ENCODE results near the gene SLC9A9.
"Not testable (repeated sequence)": the region's sequence is repeated elsewhere in the genome, so short reads cannot be mapped to it uniquely, and the experiment has no call there.

Gene SLC9A9

DNA sequence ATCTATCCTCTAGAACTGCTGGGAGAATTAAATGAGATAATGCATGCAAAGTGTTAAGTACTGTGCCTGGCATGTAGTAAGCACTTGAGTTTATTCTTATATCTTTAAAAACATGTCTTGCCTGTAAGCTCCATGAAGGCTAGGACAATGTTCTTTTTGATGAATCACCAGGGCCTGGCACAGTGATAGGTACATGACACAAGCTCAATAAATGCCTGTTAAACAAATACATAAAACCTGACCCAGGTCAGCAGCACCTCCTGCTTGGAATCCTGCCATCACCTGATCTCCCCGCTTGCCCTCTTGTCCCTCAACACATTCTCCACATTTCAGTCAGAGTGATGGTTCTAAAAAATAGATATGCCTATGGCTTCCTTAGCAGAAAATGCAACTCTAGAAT is 541.9 kb downstream of the SLC9A9 start:
- no peak for DNase-seq

DNA sequence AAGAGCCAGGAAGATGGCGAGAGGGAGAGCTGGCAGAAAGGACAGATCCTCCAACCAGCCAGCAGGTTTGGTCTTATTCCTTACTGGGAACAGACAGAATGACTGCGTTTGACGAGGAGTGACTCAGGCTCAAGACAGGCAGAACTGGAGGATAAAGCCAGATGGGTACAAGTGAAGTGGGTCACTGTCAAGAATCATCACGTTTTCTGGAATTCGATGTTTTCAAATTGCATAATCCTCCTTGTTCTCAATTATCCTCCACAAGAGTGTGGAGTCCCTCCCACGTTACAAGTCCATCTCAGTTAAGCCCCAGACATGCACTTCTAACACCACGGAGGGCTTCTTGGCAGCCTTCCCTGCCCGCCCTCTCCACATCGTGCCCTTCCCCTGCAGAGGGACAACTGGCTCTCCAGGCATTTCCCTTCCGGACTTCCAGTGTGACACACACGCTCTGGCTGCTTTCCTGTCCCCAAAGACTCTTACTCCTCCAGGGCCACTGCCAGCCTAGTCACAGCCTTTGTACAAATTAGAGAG is 545.6 kb downstream of the SLC9A9 start:
- DNase-seq, result no peak

DNA sequence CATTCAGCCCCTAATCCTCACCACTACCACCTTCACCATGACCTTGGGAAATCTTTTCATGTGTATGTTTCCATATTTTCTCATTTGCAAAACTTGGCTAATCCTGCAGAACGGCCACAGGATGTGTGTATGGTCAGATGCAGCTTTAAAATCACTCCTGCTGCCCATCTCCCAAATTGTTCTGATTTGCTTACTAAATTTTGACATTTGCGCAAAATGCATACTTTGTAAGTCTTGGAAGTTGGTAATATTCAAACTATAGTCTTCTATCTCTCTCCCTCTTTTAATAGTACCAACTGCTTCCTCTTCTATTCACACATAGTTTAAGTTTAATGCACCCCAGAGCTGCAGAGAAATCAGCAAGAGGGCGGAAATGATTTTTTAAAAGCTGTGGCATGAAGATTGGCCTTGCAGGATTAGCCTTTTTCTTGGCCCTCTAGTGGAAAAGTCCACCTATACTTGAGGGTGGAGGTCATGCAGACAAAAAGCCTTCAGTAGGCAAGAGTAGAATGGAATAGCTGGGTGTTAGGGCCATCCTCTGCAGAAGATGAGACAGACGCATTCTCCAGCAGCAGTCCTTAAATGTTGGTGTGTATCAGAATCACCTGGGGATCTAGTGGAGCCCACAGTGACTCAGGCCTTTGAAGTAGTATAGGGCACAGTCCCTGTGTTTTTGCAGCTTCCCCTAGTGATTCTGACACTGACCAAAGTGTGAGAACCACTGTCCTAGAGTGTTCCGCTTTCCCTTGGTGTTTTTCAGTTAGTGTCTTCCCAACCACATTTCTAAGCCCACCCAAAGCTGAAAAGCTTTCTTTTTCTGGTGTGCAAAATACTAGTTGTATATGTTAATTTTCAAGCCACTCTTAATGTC is 547.0 kb downstream of the SLC9A9 start:
- no peak for DNase-seq

DNA sequence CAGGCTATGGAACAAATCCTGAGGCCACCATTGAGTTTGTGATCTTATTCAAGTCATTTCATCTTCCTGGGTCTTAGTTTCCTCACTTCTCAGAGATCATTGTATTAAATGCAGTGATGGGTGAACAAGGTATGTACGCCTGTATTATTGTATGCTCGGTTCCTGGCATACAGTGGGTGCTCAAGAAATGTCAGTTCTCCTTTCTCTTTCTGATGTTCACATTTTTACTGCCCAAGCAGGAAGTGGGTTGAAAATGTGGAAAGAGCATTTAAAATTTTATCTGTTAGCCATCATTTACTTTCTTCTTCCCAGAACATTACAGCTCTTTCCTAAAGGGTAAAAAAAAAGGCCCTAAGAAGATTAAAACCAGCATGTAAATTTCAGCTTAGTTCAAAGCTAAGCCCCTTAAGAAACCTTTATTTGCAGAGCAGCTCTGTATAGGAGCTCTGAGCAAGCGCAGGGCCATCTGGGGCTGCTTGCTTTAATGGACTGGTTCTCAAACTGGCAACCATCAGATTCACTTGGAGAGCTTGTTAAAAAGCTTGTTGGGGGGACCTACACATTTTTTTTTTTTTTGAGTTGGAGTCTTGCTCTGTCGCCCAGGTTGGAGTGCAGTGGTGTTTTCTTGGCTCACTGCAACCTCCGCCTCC is 549.3 kb downstream of the SLC9A9 start:
- no peak for DNase-seq

DNA sequence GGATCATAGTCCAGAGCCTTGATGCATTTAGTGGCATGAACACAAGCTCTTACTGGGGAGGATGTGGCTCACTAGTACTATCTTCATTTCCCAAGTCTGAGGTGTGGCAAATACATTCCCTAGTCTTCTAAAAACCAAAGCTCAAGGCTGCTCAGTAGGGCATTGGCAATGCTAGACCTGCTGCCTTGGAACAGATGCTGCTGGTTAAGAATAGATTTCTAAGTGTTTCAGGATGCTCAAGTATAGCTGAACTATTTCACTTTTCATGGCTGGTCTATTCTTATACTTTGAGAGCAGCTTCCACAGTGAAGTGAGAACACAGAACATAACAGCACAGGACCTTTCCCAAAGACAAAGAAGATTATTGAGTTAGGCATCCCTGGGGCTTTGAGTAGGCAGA is 549.9 kb downstream of the SLC9A9 start:
- DNase-seq, result no peak

DNA sequence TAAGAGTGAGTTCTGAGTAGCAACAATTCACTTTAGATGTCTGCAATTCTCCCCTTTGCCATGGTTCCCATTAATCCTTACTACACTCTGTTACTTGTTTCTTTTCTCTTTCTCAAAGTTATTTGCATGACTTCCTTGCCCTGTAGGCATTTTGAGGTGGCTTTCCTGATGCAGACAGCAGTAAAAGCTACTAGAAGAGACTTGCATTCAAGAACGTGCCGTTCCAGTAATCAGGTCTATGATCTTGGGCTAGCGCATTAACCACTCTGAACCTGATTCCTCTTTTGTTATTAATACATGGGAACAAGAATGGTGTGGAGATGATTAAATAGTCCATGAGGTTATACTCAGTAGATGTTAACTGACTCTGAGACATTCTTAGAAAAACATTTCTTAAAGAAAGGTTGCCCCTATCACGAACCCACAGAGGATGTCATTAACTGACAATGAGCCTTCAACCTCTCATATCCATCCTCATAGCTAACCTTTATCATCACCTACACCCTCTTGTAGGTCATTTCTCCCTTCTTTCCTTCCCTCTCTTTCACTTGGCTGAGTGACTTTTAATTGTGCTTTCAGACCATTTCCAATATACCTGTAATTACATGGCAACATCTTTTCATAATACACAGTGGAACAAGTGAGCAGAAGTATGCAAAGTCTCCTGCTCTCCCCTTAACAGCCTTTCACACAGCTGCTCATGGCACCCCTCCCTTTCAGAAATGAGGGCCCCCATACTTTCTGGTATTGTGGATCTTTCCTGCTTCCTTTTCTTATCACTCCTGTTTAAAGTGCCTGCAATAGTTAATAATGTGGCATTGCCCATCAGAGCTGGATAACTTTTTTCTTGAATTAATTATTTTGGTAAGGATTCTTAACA is 552.8 kb downstream of the SLC9A9 start:
- no peak for DNase-seq

DNA sequence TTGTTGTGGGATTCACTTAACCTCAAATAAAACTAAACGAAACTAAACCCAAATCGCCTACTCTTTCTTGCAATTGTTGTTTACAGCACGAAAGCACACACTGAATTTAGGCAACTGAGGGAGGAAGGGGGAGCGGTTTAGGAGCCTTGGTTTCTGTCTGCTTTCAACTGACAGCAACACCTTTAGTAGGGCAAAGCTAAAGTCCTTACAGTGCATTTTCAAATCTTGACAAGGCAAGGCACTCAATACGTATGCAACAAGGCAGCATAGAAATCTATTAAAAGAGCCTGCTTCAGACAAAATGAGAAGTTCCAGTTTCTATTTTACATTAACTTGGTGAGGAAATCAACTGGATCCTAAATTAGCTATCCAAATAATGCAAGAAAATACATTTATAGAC is 554.1 kb downstream of the SLC9A9 start:
- no peak for DNase-seq

DNA sequence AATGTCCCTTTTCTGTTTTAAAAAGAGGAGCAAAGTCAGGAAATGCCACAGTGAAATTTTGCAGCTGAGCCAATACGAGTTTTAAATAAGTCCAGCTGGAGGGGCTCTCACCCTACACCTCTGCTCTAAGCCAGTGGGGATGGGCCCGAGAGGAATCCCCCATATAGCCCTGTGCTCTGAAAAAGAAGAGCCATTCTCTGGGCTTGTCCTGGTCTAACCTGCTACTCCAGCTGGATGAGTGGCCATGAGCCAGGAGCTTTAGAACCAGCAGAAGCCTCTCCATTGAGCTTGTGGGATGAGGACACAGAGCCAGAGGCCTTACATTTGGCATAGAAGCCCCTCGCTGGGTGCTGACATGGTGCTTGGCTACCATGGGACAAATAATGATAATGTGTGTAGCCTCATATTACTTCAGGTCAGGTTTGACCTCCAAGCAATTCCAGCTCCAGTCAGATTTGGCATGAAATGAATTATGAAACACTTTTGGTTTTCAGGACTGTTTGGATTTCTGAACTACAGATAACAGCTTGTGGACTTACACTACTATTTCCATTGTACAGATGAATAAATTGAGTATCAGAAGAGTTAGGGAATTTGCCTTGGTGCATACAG is 556.3 kb downstream of the SLC9A9 start:
- DNase-seq, result no peak

DNA sequence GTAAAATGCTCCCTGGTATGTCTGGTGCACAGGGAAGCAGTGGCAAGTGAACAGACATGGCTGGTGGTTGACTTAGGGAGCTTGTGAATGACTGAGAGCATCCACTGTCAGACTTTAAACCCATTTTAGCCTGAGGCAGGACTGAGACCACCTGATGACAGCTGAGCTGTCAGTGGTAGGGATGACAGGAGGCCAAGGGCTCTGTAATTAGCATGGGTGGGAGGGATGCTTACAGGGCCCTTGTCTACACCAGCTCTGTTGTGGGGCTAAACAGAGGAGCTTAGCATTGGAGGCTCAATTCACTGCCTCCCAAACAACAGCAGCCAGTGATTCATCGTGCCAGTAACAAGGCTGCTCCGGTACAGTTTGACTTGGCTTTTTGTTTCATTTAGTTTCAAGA is 559.3 kb downstream of the SLC9A9 start:
- no peak for DNase-seq

DNA sequence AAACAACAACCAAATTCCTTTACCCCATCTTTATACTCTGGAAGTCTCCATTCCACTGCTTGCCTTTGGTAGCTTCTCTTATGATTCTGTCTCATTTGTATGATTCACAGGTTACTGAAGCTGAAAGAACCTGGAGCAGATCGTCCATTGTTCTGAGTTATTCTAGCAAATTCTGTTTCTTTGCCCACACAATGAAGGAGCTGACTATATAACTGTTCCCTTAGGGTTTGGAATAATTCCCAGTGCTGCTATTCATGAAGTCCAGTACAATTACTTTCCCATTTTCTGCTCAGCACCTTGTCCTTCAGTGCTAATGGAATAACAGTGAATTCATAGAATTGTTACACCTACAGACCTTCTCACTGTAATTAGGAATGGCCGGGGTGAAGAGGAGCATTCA is 560.9 kb downstream of the SLC9A9 start:
- DNase-seq, result no peak

DNA sequence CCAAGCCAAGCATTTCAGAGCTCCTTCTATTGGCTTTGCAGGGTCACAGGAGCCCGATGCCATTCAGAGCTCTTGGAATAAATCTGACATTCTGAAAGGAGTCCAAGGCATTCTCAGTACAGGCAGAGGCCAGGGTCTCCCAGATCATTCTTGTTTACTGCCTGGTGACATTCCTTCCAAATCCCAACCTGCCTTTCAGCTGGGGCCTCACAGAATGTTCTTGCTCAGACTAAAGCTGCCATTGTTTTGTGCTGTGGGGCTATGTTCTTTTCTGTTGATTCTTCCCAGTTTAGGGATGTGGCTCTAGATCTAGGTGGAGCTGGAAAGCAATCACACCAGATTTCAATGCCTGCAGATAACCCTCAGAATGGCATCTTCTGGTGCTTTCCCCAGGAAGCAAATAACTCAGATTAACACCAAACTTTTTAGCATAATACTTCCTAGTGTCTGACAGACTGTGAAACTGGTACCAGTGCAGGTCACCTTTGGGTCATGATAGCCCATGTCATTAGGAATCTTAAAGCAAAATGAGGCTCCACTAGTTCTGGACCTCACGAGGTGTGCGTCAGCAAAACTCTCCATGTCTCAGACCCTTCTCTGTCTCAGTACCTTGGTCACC is 561.8 kb downstream of the SLC9A9 start:
- DNase-seq, result no peak

DNA sequence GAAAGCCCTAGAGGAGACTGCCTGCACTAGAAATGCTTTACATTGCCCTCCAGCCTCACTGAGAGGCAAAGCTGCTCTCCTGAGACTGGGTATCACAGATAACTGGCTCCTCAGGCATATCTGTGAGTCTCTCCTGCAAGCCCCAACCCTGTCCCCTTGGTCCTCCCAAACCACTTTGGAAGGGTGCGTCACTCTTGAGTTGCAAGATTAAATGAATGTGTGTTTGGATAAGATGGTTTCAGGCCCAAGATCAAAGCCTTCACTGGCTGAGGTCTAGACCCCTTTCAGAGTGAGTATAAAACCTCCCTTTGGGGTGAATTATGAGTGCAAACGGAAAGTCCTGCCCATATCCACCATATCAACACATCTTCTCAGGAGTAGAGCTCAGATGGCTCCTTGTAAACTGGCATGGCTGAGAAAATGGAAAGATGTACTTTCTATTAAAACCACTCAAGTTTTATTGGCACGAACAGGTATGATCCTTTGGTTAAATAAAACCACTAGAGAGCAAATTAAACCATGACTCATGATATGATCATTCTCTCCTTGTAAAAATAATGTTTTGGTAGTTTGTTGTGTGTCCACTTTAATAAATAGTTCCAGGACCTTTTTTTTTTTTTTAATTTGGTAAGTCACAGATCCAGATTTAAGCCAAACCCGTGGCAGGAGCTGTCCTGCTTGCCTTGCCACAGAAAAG is 564.7 kb downstream of the SLC9A9 start:
- DNase-seq, result no peak

DNA sequence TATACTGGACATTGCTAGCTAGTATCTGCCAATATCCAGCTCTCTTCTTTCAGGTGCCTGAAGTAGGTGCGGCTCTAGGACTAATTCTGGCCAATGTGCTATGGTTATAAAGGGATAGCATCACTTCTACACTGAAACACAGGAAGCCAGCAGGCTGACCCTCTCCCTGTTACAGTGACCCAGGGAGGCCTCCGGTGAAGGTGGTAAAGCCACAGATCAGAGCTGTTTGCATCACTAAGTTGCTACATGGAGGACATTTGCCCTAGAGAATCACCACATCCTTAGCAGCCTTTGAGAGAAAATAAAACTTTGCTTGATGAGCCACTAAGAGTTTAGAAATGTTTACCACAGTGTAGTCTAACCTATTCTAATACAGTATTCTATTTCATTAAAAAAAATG is 567.3 kb downstream of the SLC9A9 start:
- DNase-seq, result no peak

DNA sequence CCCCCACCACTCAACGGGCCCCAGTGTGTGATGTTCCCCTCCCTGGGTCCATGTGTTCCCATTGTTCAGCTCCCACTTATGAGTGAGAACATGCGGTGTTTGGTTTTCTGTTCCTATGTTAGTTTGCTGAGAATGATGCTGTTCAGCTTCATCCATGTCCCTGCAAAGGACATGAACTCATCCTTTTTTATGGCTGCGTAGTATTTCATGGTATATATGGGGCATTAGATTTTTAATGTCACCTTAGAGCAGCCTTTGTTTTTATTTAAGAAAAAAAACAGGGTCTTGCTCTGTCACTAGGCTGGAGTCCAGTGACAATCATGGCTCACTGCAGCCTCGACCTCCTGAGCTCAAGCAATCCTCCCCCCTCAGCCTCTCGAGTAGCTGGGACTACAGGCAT is 568.7 kb downstream of the SLC9A9 start:
- not testable (repeated sequence) for DNase-seq

DNA sequence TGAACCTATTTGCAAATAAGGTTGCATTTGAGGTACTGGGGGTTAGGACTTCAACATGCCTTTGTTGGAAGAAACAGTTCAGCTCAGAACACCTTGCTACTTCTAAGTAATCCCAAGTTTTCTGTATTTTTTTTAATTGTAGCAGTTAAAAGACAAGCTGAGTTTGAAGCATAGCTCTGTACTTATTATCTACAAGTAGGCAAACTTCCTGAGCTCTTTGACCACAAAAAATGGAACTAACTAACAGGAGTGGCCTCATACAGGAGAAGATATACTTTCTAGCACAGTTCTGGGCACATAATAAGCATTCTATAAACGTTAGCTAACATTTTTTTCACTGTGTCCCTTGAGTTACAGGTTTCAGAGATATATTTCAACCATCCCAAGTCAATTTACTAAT is 569.5 kb downstream of the SLC9A9 start:
- no peak for DNase-seq

DNA sequence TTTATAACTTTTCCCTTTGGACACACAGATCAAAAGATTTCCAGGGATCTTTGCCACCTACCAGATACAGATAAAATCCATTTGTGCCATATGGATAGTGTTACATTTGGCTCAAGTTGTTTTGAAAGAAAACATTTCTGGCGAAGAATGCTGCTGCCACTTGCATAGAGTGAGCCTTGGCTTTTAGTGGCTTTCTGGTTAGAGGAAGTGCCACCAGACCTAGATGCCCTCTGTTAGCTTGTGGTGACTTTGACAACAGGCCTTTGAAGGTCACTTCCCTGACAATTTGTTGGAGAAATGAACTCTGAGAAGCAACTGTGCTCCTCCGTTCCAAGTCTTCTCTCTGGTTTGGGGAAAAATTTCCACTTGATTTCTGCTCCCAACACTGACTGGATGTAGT is 570.7 kb downstream of the SLC9A9 start:
- no peak for DNase-seq

DNA sequence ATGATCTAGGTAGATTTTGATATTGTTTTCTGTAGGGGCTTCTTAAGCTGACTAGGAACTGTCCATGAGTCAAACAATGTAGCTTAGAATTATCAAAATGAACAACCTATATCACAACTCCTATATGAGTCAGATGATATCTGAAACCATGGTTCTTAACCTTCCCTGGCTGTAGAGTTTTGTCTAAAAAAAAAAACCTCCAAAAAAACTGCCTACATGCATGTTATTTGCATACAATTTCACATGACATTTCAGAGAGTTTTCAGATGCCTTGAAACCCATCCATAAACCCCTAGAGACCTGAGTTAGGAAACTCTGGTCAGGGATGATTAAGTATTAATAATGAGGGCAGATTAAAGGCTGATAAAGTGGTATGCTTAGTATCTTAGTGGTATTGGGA is 571.7 kb downstream of the SLC9A9 start:
- no peak for DNase-seq

DNA sequence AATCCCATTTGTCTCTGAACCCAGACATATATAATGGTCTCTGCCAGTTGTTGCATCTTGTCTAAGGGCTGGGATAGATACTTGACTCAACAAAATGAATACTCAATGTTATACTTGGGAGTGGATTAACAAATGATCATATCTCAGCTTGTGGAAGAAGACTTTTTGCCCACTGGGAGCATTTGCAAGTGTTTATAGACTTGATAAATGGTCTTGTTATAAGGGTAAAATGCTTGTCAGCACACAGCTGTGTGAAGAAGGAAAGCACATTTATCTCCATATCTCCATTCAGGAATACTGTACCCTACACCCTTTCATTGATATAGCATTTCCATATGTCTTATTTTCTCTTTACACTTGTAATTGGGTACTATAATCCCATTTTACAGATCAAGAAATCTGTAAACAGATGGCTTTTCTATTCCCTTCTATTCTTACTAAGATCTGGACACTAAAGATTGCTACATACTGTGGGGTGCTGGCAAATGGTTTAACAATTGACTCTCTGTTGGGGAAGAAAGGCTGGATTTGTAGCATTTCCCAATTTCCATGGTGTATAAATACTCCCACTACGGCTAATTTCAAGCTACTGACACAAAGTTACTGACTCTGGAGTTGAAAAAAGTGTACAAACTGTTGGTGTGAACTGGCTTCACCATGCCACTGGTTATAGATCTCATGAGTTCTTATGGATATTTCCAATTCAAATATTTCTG is 574.1 kb downstream of the SLC9A9 start:
- DNase-seq, result no peak

DNA sequence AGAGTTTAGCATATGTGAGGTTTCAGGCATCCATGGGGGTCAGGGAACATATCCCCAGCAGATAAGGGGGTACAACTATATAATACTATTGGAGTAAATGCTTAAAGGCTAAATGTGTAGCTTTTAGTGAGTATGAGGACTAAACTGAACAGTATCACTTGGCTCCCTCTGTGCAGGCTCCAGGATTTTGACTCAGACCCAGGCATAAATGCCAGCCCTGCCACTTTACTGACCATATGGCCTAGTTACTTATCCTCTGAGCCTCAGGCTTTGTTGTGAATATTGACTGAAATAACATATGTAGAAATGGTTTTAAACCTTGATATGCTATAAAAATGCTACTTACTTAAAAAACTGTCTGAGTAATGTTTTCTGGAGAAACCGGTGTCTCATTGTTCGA is 577.1 kb downstream of the SLC9A9 start:
- DNase-seq, result no peak

DNA sequence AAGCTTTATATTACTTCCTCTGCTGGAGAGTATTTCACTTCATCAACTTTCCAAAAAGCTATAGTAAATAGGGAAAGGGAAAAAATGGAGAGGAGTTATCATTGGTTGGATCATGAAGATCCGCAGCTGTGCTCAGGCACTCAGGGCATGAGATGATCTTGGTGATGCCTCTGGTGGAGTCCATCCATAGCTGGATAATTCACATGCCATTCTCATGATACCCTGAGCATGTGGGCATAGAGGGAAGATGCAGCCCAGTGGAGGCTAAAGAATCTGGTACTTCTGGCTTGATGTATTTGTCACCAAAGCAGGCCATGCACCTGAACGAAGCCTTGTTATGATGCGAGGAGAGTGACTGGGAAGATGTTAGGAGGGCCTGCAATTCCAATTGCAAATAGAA is 578.5 kb downstream of the SLC9A9 start:
- no peak for DNase-seq

DNA sequence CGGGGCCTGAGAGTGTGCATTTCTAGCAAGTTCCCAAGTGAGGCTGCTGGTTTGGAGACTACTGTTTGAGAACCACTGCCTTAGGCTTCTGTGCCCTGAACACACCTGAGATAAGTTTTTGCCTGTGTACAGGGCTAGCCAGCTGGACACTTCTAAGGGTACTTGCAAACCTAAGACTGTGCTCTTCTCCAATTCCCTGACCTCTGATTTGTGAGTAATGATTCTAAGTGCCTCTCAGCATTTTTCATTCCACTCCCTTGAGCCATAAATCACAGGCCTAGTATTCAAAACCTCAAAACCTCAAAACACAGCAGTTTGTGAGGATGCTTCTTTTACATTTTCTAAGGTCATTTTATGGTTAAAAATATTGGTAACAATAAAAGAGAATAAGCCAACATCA is 580.3 kb downstream of the SLC9A9 start:
- no peak for DNase-seq
